ENCODE results near the gene IGF2. TPM values are rescaled to one million over a fixed set of nuclear protein-coding genes. Genes with fewer than 3 reads are reported as not detected.

IGF2 gene
- total and polyA plus RNA-seq, 9 donors = 21.7 to 412 (median 135) TPM

DNA sequence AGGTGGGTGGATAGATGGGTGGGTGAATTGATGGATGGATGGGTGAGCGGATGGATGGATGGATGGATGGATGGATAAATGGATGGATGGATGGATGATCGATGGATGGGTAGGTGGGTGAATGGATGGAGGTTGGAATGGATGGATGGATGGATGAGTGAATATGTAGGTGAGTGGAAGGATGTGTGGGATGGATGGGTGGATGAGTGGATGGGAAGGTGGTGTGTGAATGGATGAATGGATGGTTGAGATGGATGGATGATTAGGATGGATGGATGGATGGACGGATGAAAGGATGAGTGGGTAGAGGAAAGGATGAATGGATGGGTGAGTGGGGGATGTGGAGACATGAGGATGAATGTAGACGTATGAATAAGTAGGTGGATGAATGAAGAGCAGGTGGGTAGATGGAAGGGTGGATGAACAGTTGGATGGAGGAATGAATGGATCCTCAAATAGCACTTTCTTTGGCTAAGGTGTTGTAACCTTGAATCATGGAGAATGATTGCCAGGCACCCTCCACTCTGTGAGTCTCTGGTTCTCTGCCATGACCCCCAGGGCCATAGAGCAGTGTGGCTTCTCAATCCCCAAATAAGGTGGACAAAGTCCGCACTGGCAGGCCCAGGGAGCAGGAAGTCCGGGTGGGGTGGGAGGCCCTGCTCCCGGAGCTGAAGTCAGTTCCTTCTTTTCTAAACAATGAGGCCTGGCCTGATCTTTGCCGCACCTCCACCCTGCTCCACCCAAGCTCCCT, 36.9 kb downstream of the IGF2 start:
- 81 to 88% (median 84%) methylated on average over 8 of the region's 8 CpGs for WGBS, 3 donors
- TF ChIP-seq, protein P1, sequence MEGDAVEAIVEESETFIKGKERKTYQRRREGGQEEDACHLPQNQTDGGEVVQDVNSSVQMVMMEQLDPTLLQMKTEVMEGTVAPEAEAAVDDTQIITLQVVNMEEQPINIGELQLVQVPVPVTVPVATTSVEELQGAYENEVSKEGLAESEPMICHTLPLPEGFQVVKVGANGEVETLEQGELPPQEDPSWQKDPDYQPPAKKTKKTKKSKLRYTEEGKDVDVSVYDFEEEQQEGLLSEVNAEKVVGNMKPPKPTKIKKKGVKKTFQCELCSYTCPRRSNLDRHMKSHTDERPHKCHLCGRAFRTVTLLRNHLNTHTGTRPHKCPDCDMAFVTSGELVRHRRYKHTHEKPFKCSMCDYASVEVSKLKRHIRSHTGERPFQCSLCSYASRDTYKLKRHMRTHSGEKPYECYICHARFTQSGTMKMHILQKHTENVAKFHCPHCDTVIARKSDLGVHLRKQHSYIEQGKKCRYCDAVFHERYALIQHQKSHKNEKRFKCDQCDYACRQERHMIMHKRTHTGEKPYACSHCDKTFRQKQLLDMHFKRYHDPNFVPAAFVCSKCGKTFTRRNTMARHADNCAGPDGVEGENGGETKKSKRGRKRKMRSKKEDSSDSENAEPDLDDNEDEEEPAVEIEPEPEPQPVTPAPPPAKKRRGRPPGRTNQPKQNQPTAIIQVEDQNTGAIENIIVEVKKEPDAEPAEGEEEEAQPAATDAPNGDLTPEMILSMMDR (IDR thresholded peaks at IDR 0.05) = no peak
- TF ChIP-seq POLR2A (IDR thresholded peaks at IDR 0.05) (no peak), EP300 (IDR thresholded peaks at IDR 0.05) (no peak)
- peak in 1 of 5 donors; percentile 28 for DNase-seq
- Histone ChIP-seq H3K36me3 (no peaks in the 10 kb centered on the region), H3K27ac (no peak overlapping the region), H3K4me1 (ENCODE audit: insufficient read depth) (peaks cover 7% of the 10 kb centered on the region), H3K9me3 (no peaks in the 10 kb centered on the region), H3K27me3 (no peaks in the 10 kb centered on the region), H3K4me3 (no peak overlapping the region)
- intact Hi-C loops (cut with DNase I) = loop anchor here in 1 of 4 donors (5.0 kb wide), 2 partner anchors 35 to 50 kb away; partner anchors contain the start of gene IGF2

GRCh38 chr11:2101171-2101675, 38.0 kb downstream of the IGF2 start:
- H3K36me3 ChIP-seq = no peaks in the 10 kb centered on the region
- peak in 1 of 5 donors; percentile 26 for DNase-seq
- no peak for TF ChIP-seq EP300 (IDR thresholded peaks at IDR 0.05)
- TF ChIP-seq POLR2A (IDR thresholded peaks at IDR 0.05) = no peak
- TF ChIP-seq, protein P1 (IDR thresholded peaks at IDR 0.05) = no peak
- H3K27me3 ChIP-seq = no peaks in the 10 kb centered on the region
- no peaks in the 10 kb centered on the region for H3K9me3 ChIP-seq
- H3K4me1 ChIP-seq (ENCODE audit: insufficient read depth) = peaks cover 16% of the 10 kb centered on the region
- intact Hi-C loops (cut with DNase I) = loop anchor here in 1 of 4 donors (5.0 kb wide), 2 partner anchors 36 to 51 kb away; partner anchors contain the start of gene IGF2
- no peak overlapping the region for H3K4me3 ChIP-seq
- H3K27ac ChIP-seq = no peak overlapping the region
- WGBS, 3 donors = 88 to 95% (median 88%) methylated on average over 9 to 10 of the region's 10 CpGs

- H3K4me1 ChIP-seq (ENCODE audit: insufficient read depth) = peaks cover 18% of the 10 kb centered on the region
- TF ChIP-seq, protein P1 (IDR thresholded peaks at IDR 0.05) = no peak
- TF ChIP-seq EP300 (IDR thresholded peaks at IDR 0.05) = no peak
- no peak for TF ChIP-seq POLR2A (IDR thresholded peaks at IDR 0.05)
These were observed 38.6 kb downstream of the IGF2 start for GRCh38 chr11:2100361-2101170.

More at GRCh38 chr11:2100361-2101170, 38.6 kb downstream of the IGF2 start:
- no peak overlapping the region for H3K4me3 ChIP-seq
- H3K27me3 ChIP-seq = no peaks in the 10 kb centered on the region
- H3K36me3 ChIP-seq = no peaks in the 10 kb centered on the region
- no peaks in the 10 kb centered on the region for H3K9me3 ChIP-seq
- H3K27ac ChIP-seq = no peak overlapping the region
- peak in 3 of 5 donors; percentile 20 to 55 (median 47) for DNase-seq
- intact Hi-C loops (cut with DNase I) = loop anchor here in 1 of 4 donors (5.0 kb wide), 2 partner anchors 37 to 52 kb away; partner anchors contain the start of gene IGF2
- WGBS, 3 donors = 72 to 92% (median 73%) methylated on average over 20 to 25 of the region's 25 CpGs
